GM23338 (cell line): ENCODE measurements around the gene NOC2L. TPM values are rescaled to one million over a fixed set of nuclear protein-coding genes. Genes with fewer than 3 reads are reported as not detected.

Experiments
- ATAC-seq: fragments of 200-7000 bp; cut with Tn5 transposase; 3 replicates; pipeline ENCODE4 v1.9.1; 2020
- DNase-seq: peaks from one replicate; pipeline ENCODE4 v3.0.0-alpha.2; 2015; ENCODE audit warnings: low spot score
- H2AFZ ChIP-seq: fragments of 200-600 bp; sonication (generic); 2 replicates; pipeline ENCODE4 v1.8.0; 2016; ENCODE audit warnings: antibody characterized with exemption, mild to moderate bottlenecking, moderate library complexity
- H3F3A ChIP-seq: fragments of 200-600 bp; sonication (generic); replicated peaks from 2 replicates; pipeline ENCODE4 v1.8.0; 2017; ENCODE audit warnings: antibody characterized with exemption, mixed run types, low read depth
- H3K27ac ChIP-seq: fragments of 200-600 bp; sonication (generic); 2 replicates; pipeline ENCODE4 v1.6.1; 2016; ENCODE audit warnings: low read depth
- H3K27me3 ChIP-seq: fragments of 200-600 bp; sonication (generic); 2 replicates; pipeline ENCODE4 v1.8.0; 2016; ENCODE audit warnings: mild to moderate bottlenecking, mixed run types, moderate library complexity; ENCODE audit not compliant: insufficient read depth
- H3K36me3 ChIP-seq: fragments of 200-600 bp; sonication (generic); 2 replicates; pipeline ENCODE4 v1.8.0; 2016; ENCODE audit warnings: mild to moderate bottlenecking; ENCODE audit not compliant: insufficient read depth
- H3K4me1 ChIP-seq: fragments of 200-600 bp; sonication (generic); 2 replicates; pipeline ENCODE4 v1.8.0; 2016; ENCODE audit warnings: mild to moderate bottlenecking, moderate library complexity; ENCODE audit not compliant: insufficient read depth
- H3K4me2 ChIP-seq: fragments of 200-600 bp; sonication (generic); 2 replicates; pipeline ENCODE4 v1.7.1; 2017; ENCODE audit warnings: mixed run types
- H3K4me3 ChIP-seq: fragments of 200-600 bp; sonication (generic); 2 replicates; pipeline ENCODE4 v1.6.1; 2016; ENCODE audit warnings: mixed run types
- H3K79me2 ChIP-seq: fragments of 200-600 bp; sonication (generic); replicated peaks from 2 replicates; pipeline ENCODE4 v1.8.0; 2017; ENCODE audit warnings: mild to moderate bottlenecking; ENCODE audit not compliant: insufficient read depth
- H3K9me2 ChIP-seq: fragments of 200-600 bp; sonication (generic); 2 replicates; pipeline ENCODE4 v1.8.0; 2017; ENCODE audit not compliant: insufficient read depth
- H4K20me1 ChIP-seq: fragments of 200-600 bp; sonication (generic); replicated peaks from 2 replicates; pipeline ENCODE4 v1.8.0; 2017; ENCODE audit warnings: mild to moderate bottlenecking; ENCODE audit not compliant: insufficient read depth
- H3K27ac Mint-ChIP-seq: 2 replicates; pipeline ENCODE4 v1.8.0; 2020; ENCODE audit warnings: inconsistent platforms, mild to moderate bottlenecking, moderate library complexity, mixed read lengths
- H3K27me3 Mint-ChIP-seq: 3 replicates; pipeline ENCODE4 v1.8.0; 2022; ENCODE audit warnings: low read depth, mild to moderate bottlenecking, moderate library complexity, mixed read lengths, inconsistent platforms; ENCODE audit not compliant: insufficient read depth, poor library complexity
- H3K36me3 Mint-ChIP-seq: 3 replicates; pipeline ENCODE4 v1.8.0; 2021; ENCODE audit warnings: low read depth, mild to moderate bottlenecking, inconsistent platforms, moderate library complexity, mixed read lengths
- H3K4me1 Mint-ChIP-seq: 3 replicates; pipeline ENCODE4 v1.8.0; 2020; ENCODE audit warnings: mild to moderate bottlenecking, inconsistent platforms, mixed read lengths
- H3K4me3 Mint-ChIP-seq: 3 replicates; pipeline ENCODE4 v1.8.0; 2021; ENCODE audit warnings: moderate library complexity, mild to moderate bottlenecking, inconsistent platforms, mixed read lengths
- H3K9me3 Mint-ChIP-seq: 3 replicates; pipeline ENCODE4 v1.8.0; 2020; ENCODE audit warnings: moderate library complexity, mild to moderate bottlenecking, inconsistent platforms, mixed read lengths
- CREB1 ChIP-seq: fragments of 250-450 bp; sonication (Bioruptor Pico); IDR thresholded peaks from 2 replicates; pipeline ENCODE4 v1.5.0; 2020; ENCODE audit warnings: low read depth, mild to moderate bottlenecking, moderate library complexity
- CTCF ChIP-seq, 2 experiments: fragments of 200-600 bp in 1 of 2; sonication (generic) in 1 of 2; conservative IDR thresholded peaks; 2 replicates each; pipeline versions ENCODE4 v1.5.1 to v1.6.1; 2016 to 2017; ENCODE audit warnings: antibody characterized with exemption in 2 of 2, low read depth in 2 of 2, mild to moderate bottlenecking in 2 of 2, moderate library complexity in 1 of 2
- ETS1 ChIP-seq: IDR thresholded peaks from 2 replicates; pipeline ENCODE4 v1.6.1; 2016; ENCODE audit warnings: antibody characterized with exemption
- EZH2 ChIP-seq: fragments of 200-600 bp; sonication (generic); IDR thresholded peaks from one replicate; pipeline ENCODE4 v1.8.0; 2017; ENCODE audit warnings: antibody characterized with exemption, mild to moderate bottlenecking, low read depth; ENCODE audit not compliant: unreplicated experiment
- EZH2phosphoT487 ChIP-seq: fragments of 200-600 bp; sonication (generic); IDR thresholded peaks from one replicate; pipeline ENCODE4 v1.8.1; 2018; ENCODE audit warnings: antibody characterized with exemption; ENCODE audit not compliant: unreplicated experiment
- JUNB ChIP-seq: IDR thresholded peaks from one replicate; pipeline ENCODE4 v1.6.1; 2016; ENCODE audit warnings: antibody characterized with exemption; ENCODE audit not compliant: unreplicated experiment
- NANOG ChIP-seq: IDR thresholded peaks from 2 replicates; pipeline ENCODE4 v1.6.1; 2016; ENCODE audit warnings: antibody characterized with exemption, borderline replicate concordance
- POLR2AphosphoS5 ChIP-seq: IDR thresholded peaks from 2 replicates; pipeline ENCODE4 v1.6.1; 2016; ENCODE audit warnings: antibody characterized with exemption, low read depth
- REST ChIP-seq: IDR thresholded peaks from one replicate; pipeline ENCODE4 v1.6.1; 2018; ENCODE audit warnings: antibody characterized with exemption; ENCODE audit not compliant: unreplicated experiment
- STAT1 ChIP-seq: IDR thresholded peaks from one replicate; pipeline ENCODE4 v1.6.1; 2016; ENCODE audit warnings: antibody characterized with exemption; ENCODE audit not compliant: unreplicated experiment
- ZNF114 ChIP-seq: fragments of 250-450 bp; sonication (Bioruptor Pico); IDR thresholded peaks from 2 replicates; pipeline ENCODE4 v1.5.0; 2020; ENCODE audit warnings: mild to moderate bottlenecking, moderate library complexity
- ZNF331 ChIP-seq: fragments of 250-450 bp; sonication (Bioruptor Pico); IDR thresholded peaks from 2 replicates; pipeline ENCODE4 v1.5.0; 2020; ENCODE audit warnings: low read depth, mild to moderate bottlenecking, moderate library complexity
- ZNF462 ChIP-seq: fragments of 250-450 bp; sonication (Bioruptor Pico); IDR thresholded peaks from 2 replicates; pipeline ENCODE4 v1.5.0; 2020; ENCODE audit warnings: mild to moderate bottlenecking, moderate library complexity
- polyA plus RNA-seq: library from polyadenylated mRNA; unstranded; fragments of >200 nt; fragmentation: Nextera tagmentation; extraction: Ambion mirVana; gene quantifications from 2 replicates; pipeline ENCODE4 v1.2.1, GENCODE V29; 2016
- total RNA-seq: library from RNA; depleted of rRNA; stranded (reverse); fragments of >200 nt; shearing (Covaris generic); gene quantifications from 2 replicates; pipeline ENCODE4 v1.2.3, GENCODE V29; 2014

The NOC2L gene
- total and polyA plus RNA-seq, 2 experiments from 2014 or later, result 79.3 to 125 TPM

GRCh38 chr1:927748-928147 lies 31.3 kb downstream of the NOC2L start:
- Mint-ChIP-seq H3K4me3 (no peak overlapping the region), H3K4me1 (peaks cover 15% of the 10 kb centered on the region), H3K9me3 (no peaks in the 10 kb centered on the region), H3K27ac (no peak overlapping the region), H3K27me3 (peaks cover 78% of the 10 kb centered on the region), H3K36me3 (no peaks in the 10 kb centered on the region)
- Histone ChIP-seq H3K36me3 (no peaks in the 10 kb centered on the region), H3K4me3 (no peak overlapping the region), H3K79me2 (no peaks in the 10 kb centered on the region), H3K27ac (no peak overlapping the region), H3K4me1 (0 out of 2 replicates have a peak, but pooled peaks cover 3% of the 10 kb centered on the region), H4K20me1 (no peaks in the 10 kb centered on the region; the same call in none of the 2 replicates), H3K9me2 (no peaks in the 10 kb centered on the region), H2AFZ (no peak overlapping the region), H3K4me2 (no peak overlapping the region), H3F3A (no peaks in the 10 kb centered on the region), H3K27me3 (peaks cover 93% of the 10 kb centered on the region)
- DNase-seq, result no peak
- no peak for ATAC-seq
- TF ChIP-seq POLR2AphosphoS5 (no peak), JUNB (no peak), ZNF331 (CRISPR knock-in tag) (no peak), ETS1 (no peak), ZNF462 (no peak), EZH2 (no peak), CTCF (conservative IDR thresholded peaks at IDR 0.05; ENCODE audit: low read depth in 2 of 2) (no peak), REST (no peak), ZNF114 (CRISPR knock-in tag) (no peak), EZH2phosphoT487 (no peak), CREB1 (CRISPR knock-in tag) (no peak), NANOG (no peak), STAT1 (no peak)
